ENCODE measurements around the gene B3GLCT.

B3GLCT gene

DNA sequence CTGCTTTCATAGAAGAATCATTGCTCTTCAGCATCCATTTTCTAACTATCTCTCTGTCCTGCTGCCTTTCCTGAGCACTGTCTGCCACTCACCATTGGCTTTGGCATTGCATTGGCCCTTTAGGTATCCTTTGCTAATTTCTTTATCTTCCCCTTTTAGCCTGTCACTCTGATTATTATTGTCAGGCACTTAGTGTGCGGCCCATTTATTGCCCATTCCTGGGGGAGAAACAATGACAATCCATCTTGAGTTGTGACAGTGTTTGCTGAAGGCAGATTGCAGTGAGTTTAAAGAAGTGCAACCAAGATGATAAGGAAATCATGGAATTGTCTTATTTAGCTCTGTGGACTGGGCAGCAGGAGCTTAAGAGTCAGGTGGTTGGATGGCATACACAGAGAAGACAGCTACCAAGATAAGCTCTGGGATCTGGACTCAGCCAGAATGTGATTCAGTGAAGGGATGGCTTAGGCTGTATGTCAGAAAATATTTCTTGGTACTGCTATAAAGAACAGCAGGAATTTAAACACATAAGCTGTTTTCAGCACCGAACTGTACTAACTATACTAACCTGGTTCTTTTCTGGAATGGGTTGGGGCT lies 25.3 kb downstream of the B3GLCT start:
- no peak for DNase-seq

DNA sequence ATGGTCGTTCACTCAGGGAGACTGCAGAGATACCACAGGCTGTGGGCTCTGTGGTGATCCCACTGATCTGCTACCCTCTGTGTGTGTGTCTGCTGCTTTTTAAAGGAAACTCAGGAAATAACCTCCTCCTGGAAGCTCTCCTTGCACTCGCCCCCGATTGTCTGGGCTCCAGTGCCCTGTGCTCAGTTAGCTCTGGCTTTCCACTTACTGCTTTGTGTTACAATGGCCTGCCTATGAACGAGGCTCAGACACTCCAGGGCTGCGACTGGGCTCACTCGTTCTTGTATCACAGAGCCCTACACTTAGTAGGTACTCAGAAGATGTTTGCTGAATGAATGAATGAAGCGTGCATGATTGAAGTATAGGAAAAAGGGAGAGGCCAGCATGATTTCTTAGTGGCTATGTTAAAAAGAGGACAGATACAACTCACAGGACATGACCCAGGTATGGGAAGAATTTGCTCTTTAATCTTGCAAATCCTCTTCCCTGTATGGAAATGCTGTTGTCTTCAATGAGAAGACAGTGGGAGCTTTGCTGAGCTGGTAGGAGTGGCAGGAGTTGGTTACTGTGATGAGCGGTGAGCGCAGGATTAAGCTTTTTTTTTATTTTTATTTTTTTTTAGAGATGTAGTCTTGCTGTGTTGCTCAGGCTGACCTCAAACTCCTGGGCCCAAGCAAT lies 26.4 kb downstream of the B3GLCT start:
- no peak for DNase-seq

DNA sequence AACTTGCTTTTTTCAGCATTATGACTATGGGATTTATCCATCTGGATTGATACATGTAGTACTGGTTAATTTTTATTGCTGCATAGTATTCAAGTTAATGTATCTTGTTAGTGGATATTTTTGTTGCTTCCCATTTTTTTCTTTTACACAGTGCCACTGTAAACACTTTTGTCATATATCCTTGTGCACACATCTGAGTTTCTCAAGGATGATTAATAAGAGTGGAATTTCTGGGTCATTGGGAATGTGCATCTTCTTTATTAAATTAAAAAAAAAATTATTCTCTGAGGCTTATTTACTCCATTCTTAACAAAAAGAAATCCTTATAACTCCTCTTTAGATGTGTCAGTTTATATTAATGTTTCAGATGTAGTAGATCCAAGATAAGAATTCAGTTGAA lies 27.3 kb downstream of the B3GLCT start:
- DNase-seq = no peak

DNA sequence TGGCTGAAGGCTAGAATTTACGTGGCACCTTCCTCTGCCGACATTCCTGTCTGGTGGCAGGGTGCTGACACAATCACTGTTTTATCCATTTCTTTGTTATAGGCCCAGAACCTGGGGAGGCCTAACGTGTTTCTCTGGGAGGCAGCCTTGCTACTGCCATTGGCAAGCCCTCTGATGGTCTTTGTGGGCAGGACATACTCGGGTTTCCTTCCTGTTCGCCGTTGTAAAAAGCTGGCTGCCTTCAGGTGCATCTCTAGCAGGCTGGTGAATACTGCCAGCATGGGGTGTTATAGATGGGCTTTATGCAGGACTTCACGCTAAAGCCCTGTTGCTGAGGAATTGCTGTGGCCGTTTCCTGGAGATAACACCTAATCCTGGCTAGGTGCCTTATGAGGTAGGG lies 28.1 kb downstream of the B3GLCT start:
- DNase-seq = no peak

DNA sequence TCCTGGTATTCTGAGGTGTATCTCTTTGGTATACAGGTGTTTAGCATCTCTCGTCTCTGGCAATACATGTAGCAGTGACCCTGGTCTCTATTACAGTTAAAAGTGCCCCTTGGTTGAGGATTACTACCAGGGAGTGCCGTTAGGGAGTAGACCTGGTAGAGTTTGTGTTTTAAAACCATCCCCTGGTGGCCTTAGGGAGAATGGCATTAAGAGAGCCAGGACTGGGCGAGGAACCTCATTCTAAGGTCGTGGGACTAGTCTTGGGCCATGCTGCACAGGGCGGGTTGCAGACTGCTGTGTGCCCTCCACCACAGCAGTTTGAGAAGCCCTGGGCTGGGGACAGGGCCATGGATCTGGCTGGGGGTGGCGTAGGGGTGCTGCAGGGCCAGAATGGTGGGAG lies 35.0 kb downstream of the B3GLCT start:
- no peak for DNase-seq

DNA sequence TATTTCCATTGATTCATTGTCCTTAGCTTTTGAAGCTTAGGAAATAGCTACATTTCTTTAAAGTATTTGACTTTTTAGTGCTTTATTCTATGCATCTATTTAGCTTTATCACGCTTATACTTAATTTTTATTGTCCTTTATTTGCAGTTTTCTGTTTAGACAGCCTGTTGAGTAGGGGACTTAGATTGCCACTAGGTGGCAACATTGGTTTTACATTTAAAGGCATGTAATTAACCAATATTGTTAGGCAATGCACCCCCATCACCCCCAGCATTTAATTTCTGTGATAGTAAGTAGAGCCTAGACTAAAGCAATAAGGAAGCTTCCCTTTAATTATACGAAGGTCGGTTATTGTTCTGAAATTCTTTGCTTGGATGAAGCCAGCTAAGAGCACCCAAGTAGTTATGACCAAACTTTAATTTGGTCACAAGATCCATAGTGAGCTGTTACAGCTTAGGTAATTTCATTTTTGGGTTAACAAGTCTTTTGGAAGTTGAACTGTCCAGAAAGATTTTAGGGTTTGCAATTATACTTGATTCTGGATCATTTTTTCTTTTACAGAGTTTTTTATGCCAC lies 36.5 kb downstream of the B3GLCT start:
- no peak for DNase-seq

DNA sequence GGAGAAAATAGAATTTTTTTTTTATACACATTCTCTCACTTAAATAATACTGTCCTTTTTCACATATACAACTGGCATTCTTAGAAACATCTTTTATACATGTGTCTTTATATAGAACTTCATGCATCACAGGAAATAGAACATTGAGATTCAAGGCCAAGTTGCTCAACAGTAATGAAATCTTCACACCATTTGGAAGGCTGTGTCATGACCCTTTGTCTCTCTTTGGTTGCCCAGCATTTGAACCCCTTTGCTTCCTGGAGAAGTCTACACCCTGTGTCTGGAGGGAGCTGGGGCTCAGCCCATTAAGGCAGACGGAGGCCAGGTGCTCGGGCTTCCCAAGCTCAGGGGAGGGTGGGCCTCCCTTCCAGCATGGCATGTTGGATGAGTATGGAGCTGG lies 41.1 kb downstream of the B3GLCT start:
- DNase-seq = no peak

DNA sequence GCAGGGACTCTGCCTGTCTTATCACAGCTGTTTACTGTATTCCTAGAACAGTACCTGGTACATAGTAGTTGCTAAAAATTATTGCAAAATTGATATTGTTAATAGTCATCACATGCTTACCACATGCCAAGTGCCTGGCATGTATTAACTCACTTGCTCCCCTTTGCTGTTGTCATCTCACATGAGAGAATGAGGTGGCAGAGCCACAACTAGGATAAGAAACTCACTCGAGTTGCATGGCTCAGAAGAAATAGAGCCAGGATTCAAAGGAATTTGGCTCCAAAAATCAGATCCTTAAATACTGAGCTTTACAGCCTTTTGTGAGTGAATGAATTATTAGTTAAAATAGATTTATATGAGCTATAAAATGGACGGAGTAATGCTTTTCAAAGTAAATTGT lies 42.6 kb downstream of the B3GLCT start:
- DNase-seq = no peak

DNA sequence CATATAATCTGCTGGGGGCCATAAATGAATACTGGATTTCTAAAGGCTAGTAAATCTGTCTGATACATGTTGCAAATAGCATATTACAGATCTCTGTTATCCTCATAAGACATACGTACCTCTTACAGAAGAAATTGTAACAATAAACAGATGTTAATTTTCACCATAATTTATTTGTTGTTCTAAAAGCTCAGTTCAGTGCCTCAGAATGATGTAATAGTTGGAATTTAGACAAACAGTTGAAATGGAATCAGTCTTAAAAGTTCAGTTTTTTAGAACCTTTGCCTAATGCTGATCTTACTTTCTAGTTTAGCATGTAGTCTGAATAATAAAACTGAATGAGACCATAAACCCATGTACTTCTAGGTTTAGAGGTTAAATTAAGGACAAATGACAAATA lies 43.1 kb downstream of the B3GLCT start:
- DNase-seq = no peak

DNA sequence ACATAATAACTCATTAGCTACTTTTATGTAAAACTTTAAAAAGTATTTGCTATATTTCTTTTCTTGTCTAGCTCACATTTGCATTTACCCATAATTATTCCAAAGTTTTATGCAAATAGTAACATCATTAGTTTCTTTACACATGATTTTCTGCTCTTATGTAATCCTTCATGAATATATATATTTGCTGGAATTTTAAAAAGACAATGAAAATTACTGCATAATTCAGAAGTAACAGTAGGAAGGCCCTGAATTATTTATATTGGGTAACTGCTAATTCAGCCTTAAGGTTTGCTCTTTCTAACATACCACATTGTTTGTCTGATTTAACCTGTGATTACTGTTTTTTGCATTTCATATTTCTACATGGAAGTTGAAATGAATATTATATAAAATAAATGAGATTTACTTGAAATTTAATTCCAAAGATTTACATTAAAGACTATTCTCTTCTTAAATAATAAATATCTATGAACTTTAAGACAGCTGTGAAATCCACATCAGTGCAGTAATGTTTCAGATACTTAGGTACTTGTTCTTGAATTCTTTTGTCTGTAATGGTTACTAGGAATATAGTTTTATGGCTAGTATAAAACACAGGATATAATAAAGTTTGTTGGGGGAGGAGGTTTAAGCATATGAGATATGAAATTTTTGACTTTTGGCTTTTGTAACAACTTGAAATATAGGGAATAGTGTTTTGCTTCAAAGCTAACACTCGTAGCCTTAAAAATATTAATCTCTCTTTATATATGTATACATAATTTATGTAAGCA lies 46.0 kb downstream of the B3GLCT start:
- no peak for DNase-seq

DNA sequence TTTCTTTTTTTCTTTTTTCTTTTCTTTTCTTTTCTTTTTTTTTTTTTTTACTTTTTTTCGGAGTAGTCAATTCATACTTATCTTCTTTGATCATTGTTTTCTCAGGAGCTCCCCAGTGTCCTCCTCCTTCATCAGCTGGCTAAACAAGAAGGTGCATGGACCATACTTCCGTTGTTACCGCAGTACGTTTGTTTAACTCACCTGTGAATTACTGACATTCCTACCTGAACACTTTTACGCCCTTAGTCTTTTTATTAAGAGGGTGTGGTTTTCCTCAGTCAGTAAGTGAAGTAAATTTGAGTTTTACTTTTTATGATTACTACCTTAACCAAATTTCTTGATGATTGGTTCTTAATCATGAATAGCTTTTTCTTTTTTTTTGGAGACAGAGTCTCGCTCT lies 47.1 kb downstream of the B3GLCT start:
- DNase-seq = no peak

DNA sequence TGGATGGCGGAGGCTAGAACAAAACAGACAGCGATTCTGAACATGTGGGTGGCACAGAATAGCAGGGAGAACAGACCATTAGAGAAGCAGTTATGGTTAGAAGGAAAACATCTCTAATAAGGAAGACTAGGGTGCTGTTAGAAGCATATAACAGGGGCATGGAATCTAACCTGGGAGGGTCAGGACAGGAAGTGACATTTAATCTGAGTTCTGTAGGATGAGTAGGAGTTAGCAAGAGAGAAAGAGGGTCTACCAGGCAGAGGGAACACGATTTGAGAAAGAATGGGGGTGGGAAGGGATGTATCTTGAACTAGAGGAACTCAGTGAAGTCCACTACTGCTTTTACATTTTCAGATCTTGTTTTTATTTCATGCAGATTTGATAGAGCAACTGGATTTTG lies 48.6 kb downstream of the B3GLCT start:
- no peak for DNase-seq

DNA sequence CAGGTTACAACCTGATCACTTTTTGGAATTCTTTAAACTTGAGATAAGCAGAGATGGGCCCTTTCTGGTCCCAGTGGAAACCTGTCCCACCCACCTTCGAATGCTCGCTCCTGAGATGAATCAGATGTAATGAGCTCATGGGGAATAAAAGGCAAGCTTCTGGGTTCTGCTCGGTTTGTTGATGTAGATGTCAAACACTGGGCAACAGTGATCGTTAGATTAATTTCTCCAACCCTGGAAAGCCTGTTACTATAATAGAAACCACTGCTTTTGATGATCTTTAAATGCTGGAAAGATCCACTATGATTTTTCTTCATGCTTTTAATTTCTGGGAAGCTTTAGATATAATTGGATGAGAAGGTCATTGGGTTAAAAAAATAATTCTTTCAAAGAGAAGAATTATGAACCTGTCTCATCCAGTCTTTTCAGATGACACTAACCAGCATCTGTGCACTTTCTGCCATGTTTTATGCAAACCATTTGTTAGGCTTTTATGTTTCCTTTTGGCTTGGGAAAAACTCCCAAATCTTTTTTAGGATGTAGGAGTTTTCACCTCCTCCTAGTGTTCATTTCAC lies 49.3 kb downstream of the B3GLCT start:
- no peak for DNase-seq

DNA sequence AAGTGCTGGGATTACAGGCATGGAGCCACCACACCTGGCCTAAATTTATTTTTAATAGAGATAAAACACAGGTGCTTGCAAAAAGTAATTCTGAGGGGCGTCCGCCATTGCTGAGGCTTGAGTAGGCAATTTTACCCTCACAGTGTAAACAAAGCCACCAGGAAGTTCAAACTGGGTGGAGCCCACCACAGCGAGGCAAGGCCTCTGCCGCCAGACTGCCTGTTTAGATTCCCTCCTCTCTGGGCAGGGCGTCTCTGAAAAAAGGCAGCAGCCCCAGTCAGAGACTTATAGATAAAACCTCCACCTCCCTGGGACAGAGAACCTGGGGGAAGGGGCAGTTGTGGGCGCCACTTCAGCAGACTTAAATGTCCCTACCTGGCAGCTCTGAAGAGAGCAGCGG lies 50.7 kb downstream of the B3GLCT start:
- DNase-seq = no peak

DNA sequence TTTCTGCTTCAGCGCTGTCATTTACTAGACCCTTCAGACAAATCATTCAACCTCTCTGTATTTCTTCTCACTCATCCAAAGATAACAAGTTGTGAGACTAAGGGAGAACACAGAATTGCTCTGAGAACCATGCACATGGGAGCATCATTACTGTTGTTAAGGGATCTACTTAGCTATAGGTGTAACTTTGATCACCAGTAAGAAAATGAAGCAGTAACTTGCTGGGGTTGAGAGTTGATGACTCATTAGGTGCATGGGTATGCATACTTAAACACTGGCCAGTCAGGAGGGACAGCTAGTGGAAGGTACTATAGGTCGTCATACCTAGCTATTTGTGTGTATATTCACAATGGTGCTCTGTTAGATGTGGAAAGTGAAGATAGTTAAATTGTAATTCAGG lies 61.5 kb downstream of the B3GLCT start:
- DNase-seq = no peak

DNA sequence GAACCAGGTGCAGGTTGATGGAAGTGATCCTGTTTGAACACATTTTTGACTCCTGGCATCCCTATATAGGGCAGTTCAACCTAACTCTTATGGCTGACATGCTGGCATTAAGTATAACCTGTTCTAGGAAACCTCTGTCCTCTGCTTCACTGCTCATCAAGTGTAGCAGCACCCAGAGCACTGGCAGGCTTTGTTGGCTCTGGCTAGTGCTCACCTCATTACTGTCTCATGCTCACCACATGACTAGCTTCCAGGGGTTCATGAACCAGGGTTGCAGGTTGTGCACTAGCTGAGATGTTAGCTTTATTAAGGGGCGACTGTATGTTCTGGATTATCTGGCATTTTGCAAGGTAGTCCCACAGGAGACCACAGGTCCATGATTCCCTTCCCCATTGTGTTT lies 63.6 kb downstream of the B3GLCT start:
- DNase-seq = no peak

DNA sequence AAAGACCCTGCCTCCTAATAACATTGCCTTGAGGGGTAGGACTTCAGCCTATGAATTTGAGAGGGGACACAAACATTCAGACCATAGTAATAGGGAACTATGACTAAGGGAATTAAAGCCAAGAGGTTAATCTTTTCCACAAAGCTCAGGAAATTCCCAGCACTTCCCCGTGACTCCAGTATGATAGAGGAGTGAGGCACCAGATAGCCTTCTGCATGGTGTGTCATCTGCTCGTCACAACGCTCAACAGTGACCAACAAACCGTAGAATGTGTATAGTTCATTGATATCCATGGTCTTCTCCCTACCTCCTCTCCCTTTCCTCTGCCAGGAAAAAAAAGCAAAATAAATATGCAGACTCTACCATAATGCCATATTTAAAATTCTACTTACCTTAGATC lies 64.4 kb downstream of the B3GLCT start:
- DNase-seq = no peak

DNA sequence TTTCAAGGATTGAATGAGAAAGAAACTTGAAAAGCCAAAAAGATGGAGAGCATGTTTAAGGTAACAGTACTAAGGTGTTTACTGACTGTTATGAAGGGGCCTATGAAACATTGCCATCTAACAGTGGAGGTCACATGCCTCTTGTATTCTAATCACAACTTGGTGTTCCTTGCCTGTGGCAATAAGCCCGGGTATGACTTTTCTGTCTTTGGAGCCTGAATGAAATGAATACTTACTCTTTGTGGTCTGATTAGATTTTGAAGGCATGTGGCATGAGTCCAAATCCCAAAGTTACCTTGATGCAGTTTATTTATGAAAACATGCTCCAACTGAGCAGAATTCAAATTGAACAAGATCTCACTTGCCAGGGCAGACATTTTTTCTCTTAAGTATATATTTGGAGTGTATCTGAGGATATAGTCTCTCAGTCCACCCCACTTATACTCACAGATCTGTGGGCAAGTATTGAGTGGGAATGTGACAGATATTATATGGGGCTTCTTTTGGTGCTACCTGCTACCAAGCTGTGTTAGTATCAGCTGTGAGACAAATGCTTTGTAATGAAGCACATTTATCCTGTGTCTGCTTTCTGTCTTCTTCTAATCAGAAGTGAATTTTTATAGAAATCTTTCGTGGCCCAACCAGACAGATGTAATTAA lies 67.5 kb downstream of the B3GLCT start:
- DNase-seq = no peak

DNA sequence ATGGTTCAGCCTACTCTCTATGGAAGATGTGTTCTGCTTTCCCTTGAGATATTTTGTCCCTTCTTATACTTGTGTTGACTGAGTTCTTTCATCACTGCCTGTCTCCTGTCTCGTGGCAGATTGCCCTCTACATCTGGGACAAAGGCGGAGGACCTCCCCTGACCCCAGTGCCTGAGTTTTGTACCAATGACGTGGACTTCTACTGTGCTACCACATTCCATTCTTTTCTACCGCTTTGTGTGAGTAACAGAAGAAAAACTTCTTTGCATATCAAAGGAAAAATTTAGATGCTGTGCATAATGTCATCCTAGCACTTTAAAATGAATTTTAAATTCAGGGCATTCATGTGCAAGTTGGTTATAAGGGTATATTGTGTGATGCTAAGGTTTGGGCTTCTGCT lies 74.6 kb downstream of the B3GLCT start:
- no peak for DNase-seq

DNA sequence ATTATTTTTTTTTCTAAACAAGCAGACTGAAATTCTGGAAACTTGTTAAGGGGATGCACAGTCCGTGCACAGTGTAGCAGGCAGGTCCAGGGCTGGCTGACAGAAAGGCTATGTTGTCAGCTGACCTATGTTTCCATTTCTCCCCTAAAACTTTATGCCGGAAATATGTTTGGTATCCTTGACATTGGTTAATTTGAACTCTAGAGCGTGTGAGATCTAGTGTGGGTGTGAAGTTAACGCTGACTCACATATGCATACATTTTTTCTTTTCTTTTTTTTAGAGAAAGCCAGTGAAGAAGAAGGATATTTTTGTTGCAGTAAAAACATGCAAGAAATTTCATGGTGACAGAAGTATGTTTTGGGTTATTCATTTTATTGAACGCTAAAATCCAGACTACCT lies 76.6 kb downstream of the B3GLCT start:
- no peak for DNase-seq

DNA sequence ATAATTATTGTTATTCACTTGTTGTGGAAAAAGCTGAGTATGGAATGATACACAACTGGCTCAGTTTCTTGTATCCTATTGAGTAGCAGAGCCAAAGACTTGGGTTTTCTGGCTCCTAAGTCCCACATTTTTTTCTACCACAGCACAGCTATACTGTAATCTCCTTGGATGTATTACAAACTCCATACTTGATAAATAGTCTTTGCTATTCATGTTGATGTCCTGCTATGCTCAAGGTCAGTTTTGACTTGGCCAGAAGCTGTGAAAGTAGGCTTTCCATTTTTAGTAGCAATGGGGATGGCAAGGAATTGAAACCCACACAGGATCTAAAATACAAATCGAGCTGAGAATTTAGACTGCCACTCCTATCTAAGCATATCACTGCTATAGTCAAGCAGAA lies 79.1 kb downstream of the B3GLCT start:
- DNase-seq = no peak

DNA sequence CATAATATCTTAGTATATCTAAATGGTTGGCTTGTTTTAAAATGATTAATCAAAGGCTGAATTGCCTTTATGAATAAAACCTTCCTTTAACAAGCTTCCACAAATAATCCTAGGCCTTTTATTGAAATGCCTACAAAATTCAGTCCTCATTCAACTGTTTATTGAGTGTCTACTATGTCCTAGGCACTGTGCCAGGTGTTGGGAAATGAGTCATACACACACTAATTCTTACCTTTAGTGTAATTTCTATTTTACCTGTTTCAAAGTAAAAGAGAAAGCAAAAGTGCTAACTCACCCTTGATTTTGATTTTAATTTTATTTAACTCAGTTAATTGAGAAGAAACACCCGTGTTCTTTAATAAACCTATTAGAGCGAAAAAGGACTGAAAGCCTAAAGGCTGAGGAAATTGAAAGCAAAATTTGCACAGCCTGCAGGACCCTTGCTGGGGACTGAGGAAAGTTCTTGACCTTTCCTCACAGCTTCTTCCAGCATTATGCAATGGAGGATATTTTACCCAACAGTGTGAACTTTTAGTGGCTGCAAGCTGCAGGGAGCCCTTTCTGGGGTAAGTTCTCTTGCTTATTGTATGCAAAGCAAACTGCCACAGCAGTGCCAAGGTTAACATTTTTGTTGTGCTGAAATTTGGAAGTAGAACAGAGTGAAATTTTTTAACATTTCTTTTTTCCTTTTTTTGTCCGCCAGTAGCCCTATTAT lies 83.1 kb downstream of the B3GLCT start:
- DNase-seq = no peak

DNA sequence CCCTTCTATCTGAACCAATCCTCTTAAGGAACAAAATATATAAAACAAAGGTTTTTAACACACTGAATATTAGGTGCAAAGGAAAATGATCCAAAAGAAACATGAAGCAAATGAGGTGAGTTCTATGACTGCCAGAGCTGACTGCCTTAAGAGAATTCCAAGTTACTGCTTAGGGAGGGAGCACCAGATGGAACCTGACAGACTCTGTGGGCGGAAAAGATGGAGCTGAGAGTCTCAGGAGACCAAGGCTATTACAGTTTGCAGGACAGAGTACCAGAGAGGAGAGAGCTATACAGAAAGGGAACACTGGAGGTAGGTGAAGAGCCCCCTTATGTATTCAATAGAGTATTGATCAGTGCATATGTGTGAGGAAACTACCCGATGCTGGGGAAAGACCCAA lies 87.2 kb downstream of the B3GLCT start:
- DNase-seq = no peak
